HG03378 (cell line): ENCODE results near the gene PDP2.
"Not testable (repeated sequence)": the region's sequence is repeated elsewhere in the genome, so short reads cannot be mapped to it uniquely, and the experiment has no call there.

Experiments
- ATAC-seq: cut with Tn5 transposase; IDR thresholded peaks from one replicate; pipeline ENCODE4 v1.9.1; 2021; ENCODE audit warnings: mild to moderate bottlenecking, moderate library complexity; ENCODE audit not compliant: unreplicated experiment

PDP2 gene

GRCh38 chr16:66881964-66882508 lies 1.7 kb downstream of the PDP2 start:
- no peak for ATAC-seq

- no peak for ATAC-seq
Measured at GRCh38 chr16:66882702-66883101, 2.4 kb downstream of the PDP2 start.

- no peak for ATAC-seq
Measured at GRCh38 chr16:66885491-66885890, 5.2 kb downstream of the PDP2 start.

GRCh38 chr16:66886321-66886720 lies 6.0 kb downstream of the PDP2 start:
- ATAC-seq, result no peak

GRCh38 chr16:66886914-66887313 lies 6.6 kb downstream of the PDP2 start:
- ATAC-seq, result no peak

- ATAC-seq, result no peak
Measured at GRCh38 chr16:66888647-66889615, 8.6 kb downstream of the PDP2 start.

GRCh38 chr16:66889622-66890021 lies 9.3 kb downstream of the PDP2 start:
- no peak for ATAC-seq

GRCh38 chr16:66890799-66891198 lies 10.5 kb downstream of the PDP2 start:
- ATAC-seq, result no peak

GRCh38 chr16:66891360-66891759 lies 11.0 kb downstream of the PDP2 start:
- ATAC-seq, result no peak

- no peak for ATAC-seq
Measured at GRCh38 chr16:66891797-66892196, 11.5 kb downstream of the PDP2 start.

- ATAC-seq, result no peak
Measured at GRCh38 chr16:66894055-66894454, 13.7 kb downstream of the PDP2 start.

GRCh38 chr16:66894948-66895688 lies 14.8 kb downstream of the PDP2 start:
- no peak for ATAC-seq

- ATAC-seq, result no peak
Measured at GRCh38 chr16:66895689-66895979, 15.3 kb downstream of the PDP2 start.

- ATAC-seq, result no peak
Measured at GRCh38 chr16:66895999-66896398, 15.7 kb downstream of the PDP2 start.

- not testable (repeated sequence) for ATAC-seq
Measured at GRCh38 chr16:66896682-66897081, 16.4 kb downstream of the PDP2 start.

GRCh38 chr16:66898207-66898606 lies 17.9 kb downstream of the PDP2 start:
- no peak for ATAC-seq

- ATAC-seq, result no peak
Measured at GRCh38 chr16:66898933-66899309, 18.6 kb downstream of the PDP2 start.

- ATAC-seq, result no peak
Measured at GRCh38 chr16:66899310-66899944, 19.1 kb downstream of the PDP2 start.

GRCh38 chr16:66899945-66900710 lies 19.8 kb downstream of the PDP2 start:
- no peak for ATAC-seq

- no peak for ATAC-seq
Measured at GRCh38 chr16:66900721-66901441, 20.6 kb downstream of the PDP2 start.
